ENCODE results near the gene NSUN4. TPM values are rescaled to one million over a fixed set of nuclear protein-coding genes. Genes with fewer than 3 reads are reported as not detected.
A peak's percentile ranks its signal among the peaks of the same experiment; 100 is the strongest.

The NSUN4 gene
- polyA plus RNA-seq, 1 experiment, result 24.0 TPM

GRCh38 chr1:46368791-46369190 is 28.2 kb downstream of the NSUN4 start:
- Histone ChIP-seq H3K27me3 (ENCODE audit: control insufficient read depth, insufficient read depth, low read length) (no peaks in the 10 kb centered on the region), H3K4me3 (ENCODE audit: low read depth, low read length) (no peak overlapping the region), H3K36me3 (ENCODE audit: control insufficient read depth, insufficient read depth, low read length) (peaks cover 3% of the 10 kb centered on the region)
- CTCF ChIA-PET, result no interaction called here
- POLR2A ChIA-PET, result no interaction called here
- TF ChIP-seq CTCF (IDR thresholded peaks at IDR 0.05; ENCODE audit: insufficient read depth, low read depth, low read length), result no peak
- DNase-seq (ENCODE audit: low read depth), result no peak

GRCh38 chr1:46369542-46370213 is 29.1 kb downstream of the NSUN4 start:
- H3K36me3 ChIP-seq (ENCODE audit: control insufficient read depth, insufficient read depth, low read length), result peaks cover 3% of the 10 kb centered on the region
- no peak overlapping the region for H3K4me3 ChIP-seq (ENCODE audit: low read depth, low read length)
- no peak for DNase-seq (ENCODE audit: low read depth)
- no peak for TF ChIP-seq CTCF (IDR thresholded peaks at IDR 0.05; ENCODE audit: insufficient read depth, low read depth, low read length)
- CTCF ChIA-PET, result no interaction called here
- H3K27me3 ChIP-seq (ENCODE audit: control insufficient read depth, insufficient read depth, low read length), result no peaks in the 10 kb centered on the region
- POLR2A ChIA-PET, result no interaction called here

- Histone ChIP-seq H3K4me3 (ENCODE audit: low read depth, low read length) (no peak overlapping the region), H3K27me3 (ENCODE audit: control insufficient read depth, insufficient read depth, low read length) (no peaks in the 10 kb centered on the region), H3K36me3 (ENCODE audit: control insufficient read depth, insufficient read depth, low read length) (peaks cover 3% of the 10 kb centered on the region)
- POLR2A ChIA-PET, result no interaction called here
- CTCF ChIA-PET, result no interaction called here
- no peak for DNase-seq (ENCODE audit: low read depth)
- no peak for TF ChIP-seq CTCF (IDR thresholded peaks at IDR 0.05; ENCODE audit: insufficient read depth, low read depth, low read length)
These were observed 29.6 kb downstream of the NSUN4 start for GRCh38 chr1:46370214-46370633.

GRCh38 chr1:46372431-46372830 is 31.8 kb downstream of the NSUN4 start:
- no peaks in the 10 kb centered on the region for H3K27me3 ChIP-seq (ENCODE audit: control insufficient read depth, insufficient read depth, low read length)
- DNase-seq (ENCODE audit: low read depth), result no peak
- CTCF ChIA-PET, result no interaction called here
- no peak overlapping the region for H3K4me3 ChIP-seq (ENCODE audit: low read depth, low read length)
- peaks cover 2% of the 10 kb centered on the region; the same call in 1 of the 2 replicates for H3K36me3 ChIP-seq (ENCODE audit: control insufficient read depth, insufficient read depth, low read length)
- TF ChIP-seq CTCF (IDR thresholded peaks at IDR 0.05; ENCODE audit: insufficient read depth, low read depth, low read length), result 0 out of 2 replicates have a peak, but pooled peaks have one; percentile 5
- POLR2A ChIA-PET, result no interaction called here

- ChIA-PET CTCF (interaction anchor here (0.8 kb wide), 1 partner anchor 133 kb away, joined by 4 read pairs; the partner anchor contains the start of gene RAD54L), POLR2A (no interaction called here)
- H3K4me3 ChIP-seq (ENCODE audit: low read depth, low read length), result no peak overlapping the region
- no peak for DNase-seq (ENCODE audit: low read depth)
- no peaks in the 10 kb centered on the region for H3K36me3 ChIP-seq (ENCODE audit: control insufficient read depth, insufficient read depth, low read length)
- TF ChIP-seq CTCF (IDR thresholded peaks at IDR 0.05; ENCODE audit: insufficient read depth, low read depth, low read length), result no peak
- no peaks in the 10 kb centered on the region for H3K27me3 ChIP-seq (ENCODE audit: control insufficient read depth, insufficient read depth, low read length)
These were observed 39.4 kb downstream of the NSUN4 start for GRCh38 chr1:46379996-46380395.
